ENCODE results near the gene ATXN1. TPM values are rescaled to one million over a fixed set of nuclear protein-coding genes. Genes with fewer than 3 reads are reported as not detected.

The ATXN1 gene
- total RNA-seq, 1 donor from 2014 or later = 33.7 TPM

GRCh38 chr6:16748025-16748319 lies 13.3 kb downstream of the ATXN1 start:
- no peak for TF ChIP-seq CTCF (conservative IDR thresholded peaks at IDR 0.05)
- DNase-seq (ENCODE audit: extremely low spot score, unreplicated experiment) = no peak
- Mint-ChIP-seq H3K27me3 (no peaks in the 10 kb centered on the region), H3K4me3 (peak overlapping the region; percentile 48), H3K4me1 (ENCODE audit: unreplicated experiment) (peaks cover 55% of the 10 kb centered on the region), H3K36me3 (peaks cover 31% of the 10 kb centered on the region), H3K9me3 (peaks cover 5% of the 10 kb centered on the region), H3K27ac (peak overlapping the region; percentile 70)

- Mint-ChIP-seq H3K36me3 (peaks cover 31% of the 10 kb centered on the region), H3K4me3 (peak overlapping the region; percentile 48), H3K27ac (peak overlapping the region; percentile 70), H3K9me3 (peaks cover 5% of the 10 kb centered on the region), H3K27me3 (no peaks in the 10 kb centered on the region), H3K4me1 (ENCODE audit: unreplicated experiment) (peaks cover 52% of the 10 kb centered on the region)
- no peak for DNase-seq (ENCODE audit: extremely low spot score, unreplicated experiment)
- TF ChIP-seq CTCF (conservative IDR thresholded peaks at IDR 0.05) = no peak
These were observed 13.8 kb downstream of the ATXN1 start for GRCh38 chr6:16747232-16748024.

GRCh38 chr6:16746812-16747211 lies 14.4 kb downstream of the ATXN1 start:
- H3K27me3 Mint-ChIP-seq = no peaks in the 10 kb centered on the region
- TF ChIP-seq CTCF (conservative IDR thresholded peaks at IDR 0.05) = no peak
- peaks cover 5% of the 10 kb centered on the region for H3K9me3 Mint-ChIP-seq
- peak overlapping the region; percentile 54 for H3K4me3 Mint-ChIP-seq
- no peak for DNase-seq (ENCODE audit: extremely low spot score, unreplicated experiment)
- H3K4me1 Mint-ChIP-seq (ENCODE audit: unreplicated experiment) = peaks cover 49% of the 10 kb centered on the region
- peak overlapping the region; percentile 70 for H3K27ac Mint-ChIP-seq
- peaks cover 29% of the 10 kb centered on the region for H3K36me3 Mint-ChIP-seq

- H3K4me1 Mint-ChIP-seq (ENCODE audit: unreplicated experiment) = peaks cover 49% of the 10 kb centered on the region
- no peaks in the 10 kb centered on the region for H3K27me3 Mint-ChIP-seq
- H3K36me3 Mint-ChIP-seq = peaks cover 29% of the 10 kb centered on the region
- peak overlapping the region; percentile 10 for H3K27ac Mint-ChIP-seq
- H3K9me3 Mint-ChIP-seq = peaks cover 5% of the 10 kb centered on the region
- H3K4me3 Mint-ChIP-seq = peak overlapping the region; percentile 23
- no peak for TF ChIP-seq CTCF (conservative IDR thresholded peaks at IDR 0.05)
- DNase-seq (ENCODE audit: extremely low spot score, unreplicated experiment) = no peak
These were observed 14.9 kb downstream of the ATXN1 start for GRCh38 chr6:16746401-16746800.

- H3K4me3 Mint-ChIP-seq = peak overlapping the region; percentile 75
- peaks cover 5% of the 10 kb centered on the region for H3K9me3 Mint-ChIP-seq
- H3K36me3 Mint-ChIP-seq = peaks cover 34% of the 10 kb centered on the region
- H3K4me1 Mint-ChIP-seq (ENCODE audit: unreplicated experiment) = peaks cover 60% of the 10 kb centered on the region
- H3K27me3 Mint-ChIP-seq = no peaks in the 10 kb centered on the region
- DNase-seq (ENCODE audit: extremely low spot score, unreplicated experiment) = no peak
- H3K27ac Mint-ChIP-seq = peak overlapping the region; percentile 82
- TF ChIP-seq CTCF (conservative IDR thresholded peaks at IDR 0.05) = no peak
These were observed 17.5 kb downstream of the ATXN1 start for GRCh38 chr6:16743664-16744210.
